GM19397 (cell line): ENCODE results near the gene PDE4B.

ENCODE experiments used
- ATAC-seq: cut with Tn5 transposase; IDR thresholded peaks from one replicate; pipeline ENCODE4 v1.9.1; 2021; ENCODE audit warnings: mild to moderate bottlenecking, moderate library complexity; ENCODE audit not compliant: unreplicated experiment

The PDE4B gene

DNA sequence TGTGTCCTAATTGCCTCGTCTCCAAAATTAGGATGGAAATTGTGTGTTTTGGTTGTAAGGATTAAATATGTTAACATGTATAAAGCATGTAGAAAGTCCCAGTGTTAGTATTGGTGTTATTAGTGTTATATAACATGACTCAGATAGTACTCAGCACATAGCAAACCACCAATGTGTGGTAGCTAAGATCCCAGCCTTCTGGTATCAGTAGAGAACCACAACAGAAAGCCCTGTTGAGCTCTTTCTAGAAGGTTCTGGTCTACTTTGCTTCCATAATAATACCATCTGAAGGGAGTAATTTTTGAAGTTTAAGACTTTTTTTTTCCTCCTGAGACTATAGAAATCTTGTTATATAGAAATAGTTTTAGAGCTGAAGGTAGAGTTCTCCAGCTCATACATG is 481.9 kb downstream of the PDE4B start:
- ATAC-seq, result no peak

GRCh38 chr1:66275083-66275482 is 482.4 kb downstream of the PDE4B start:
- ATAC-seq, result no peak

DNA sequence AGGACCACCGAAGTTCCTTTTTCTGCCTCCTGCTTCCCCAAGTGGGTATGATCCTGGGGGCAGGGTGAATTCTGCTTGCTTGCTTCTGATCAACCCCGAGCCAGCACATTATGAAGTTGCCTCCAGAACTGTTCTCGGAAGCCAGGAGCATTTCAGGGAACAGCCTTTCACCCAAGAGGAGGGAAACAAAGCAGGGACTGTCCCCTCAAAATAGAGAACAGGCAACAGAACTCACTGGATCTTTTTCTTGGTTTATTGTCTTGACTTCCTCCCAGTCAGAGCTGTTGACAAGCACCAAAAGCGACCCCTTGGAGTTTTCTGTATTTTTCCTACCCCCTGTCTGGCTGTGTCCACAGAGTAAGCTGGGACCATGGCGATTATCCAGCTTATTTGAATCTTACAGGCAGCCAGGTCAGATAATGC is 482.9 kb downstream of the PDE4B start:
- no peak for ATAC-seq

DNA sequence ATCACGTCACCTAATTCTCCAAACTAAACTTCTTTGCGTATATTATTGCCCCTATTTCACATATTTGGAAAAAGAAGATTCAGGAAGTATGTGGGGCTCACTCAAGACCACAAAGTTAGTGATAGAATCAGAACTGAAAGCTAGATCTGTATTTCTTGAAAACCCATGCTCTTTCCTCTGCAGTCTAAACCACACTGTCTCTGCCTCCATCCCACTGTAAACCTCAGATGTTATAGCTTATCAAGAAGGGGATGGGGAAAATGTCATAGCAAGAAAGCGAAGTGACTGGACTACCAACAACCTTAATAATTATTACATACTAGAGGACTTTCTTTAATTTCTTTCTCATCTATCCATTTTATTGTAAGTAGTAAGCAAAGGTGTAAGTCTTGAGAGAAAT is 483.5 kb downstream of the PDE4B start:
- peak; percentile 64 for ATAC-seq

DNA sequence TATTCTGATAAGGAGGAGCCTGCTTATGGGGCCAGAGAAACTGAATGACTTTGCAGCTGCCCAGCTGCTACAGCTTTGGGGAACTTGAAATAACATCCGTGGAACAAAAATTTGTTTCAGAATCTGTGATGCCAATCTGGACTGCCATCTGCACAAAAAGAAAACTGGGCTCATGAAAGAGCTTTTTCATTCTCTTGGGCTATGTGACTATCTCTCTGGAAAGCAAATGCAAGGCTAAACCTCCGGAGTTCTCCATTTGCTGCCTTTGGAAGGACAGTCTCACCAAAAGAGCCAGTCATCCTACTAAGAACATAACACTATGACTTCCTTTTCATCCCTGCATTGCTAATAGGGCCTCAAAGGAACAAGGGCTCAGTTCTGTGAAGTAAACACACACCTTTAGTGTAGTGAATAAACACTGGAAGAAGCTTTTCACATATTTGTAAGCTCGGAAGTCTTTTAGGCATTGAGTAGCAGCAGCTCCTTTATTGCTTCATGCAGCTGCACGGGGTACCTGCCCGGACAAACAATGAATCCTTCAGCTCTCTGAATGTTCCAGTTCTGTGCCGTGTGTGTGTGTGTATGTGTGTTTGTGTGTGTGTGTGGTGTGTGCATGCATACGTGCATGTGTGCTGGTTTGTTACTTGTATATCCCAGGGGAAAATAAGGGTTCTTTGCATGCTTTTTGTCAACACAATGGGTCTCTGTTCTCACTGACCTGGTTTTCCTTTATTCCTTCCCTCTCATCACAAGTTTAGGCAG is 485.7 kb downstream of the PDE4B start:
- no peak for ATAC-seq

GRCh38 chr1:66281808-66282207 is 489.1 kb downstream of the PDE4B start:
- ATAC-seq, result no peak

GRCh38 chr1:66282343-66282852 is 489.7 kb downstream of the PDE4B start:
- ATAC-seq, result peak; percentile 80

DNA sequence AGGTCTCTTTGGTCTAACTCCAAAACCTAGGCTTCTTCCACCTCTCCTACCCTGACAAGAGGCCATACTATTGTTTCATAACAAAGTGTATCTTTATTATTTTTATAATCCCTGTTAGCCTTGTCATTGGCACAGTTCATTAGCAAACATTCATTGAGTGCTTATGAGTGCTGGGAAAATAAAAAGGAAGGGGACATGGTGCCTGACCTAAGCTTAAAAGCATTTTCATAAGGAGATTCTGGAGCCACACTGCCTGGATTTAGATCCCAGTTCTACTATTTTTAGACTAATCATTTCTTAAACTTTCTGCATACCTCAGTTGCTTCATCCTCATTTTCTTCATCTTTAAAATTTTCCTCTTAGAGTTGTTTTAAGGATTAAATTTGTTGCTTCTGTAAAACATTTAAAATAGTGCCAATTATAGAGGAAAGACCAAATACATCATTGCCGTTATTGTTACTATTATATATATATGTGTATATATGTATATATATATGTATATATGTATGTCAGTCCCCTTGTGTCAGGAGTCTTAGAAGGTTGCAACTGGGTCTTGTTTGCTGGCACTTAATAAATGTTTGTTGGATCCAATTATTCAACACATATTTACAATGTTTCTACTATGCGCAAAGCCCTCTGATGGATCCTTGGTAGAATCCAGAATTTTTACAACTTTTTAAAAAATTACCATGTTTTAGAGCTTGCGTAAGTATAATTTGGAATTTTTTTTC is 490.4 kb downstream of the PDE4B start:
- ATAC-seq, result no peak

DNA sequence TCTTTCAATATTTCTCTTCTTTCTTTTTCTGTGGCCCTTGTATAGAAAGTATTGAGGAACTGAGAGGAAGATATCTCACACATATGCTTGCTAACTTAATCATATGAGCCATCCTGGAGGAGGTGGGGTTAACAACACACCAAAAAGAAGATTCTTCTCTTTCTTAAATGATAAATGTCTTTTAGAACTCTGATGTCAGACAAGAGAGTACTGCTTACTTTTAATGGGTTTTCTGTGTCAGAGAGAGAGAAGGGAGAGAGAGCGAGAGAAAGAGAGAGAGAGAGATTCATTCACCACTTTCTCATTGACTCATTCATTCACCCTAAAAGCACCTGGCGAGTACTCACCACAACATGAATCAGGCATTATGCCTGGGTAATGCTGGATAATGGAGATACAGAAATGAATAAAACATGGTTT is 490.9 kb downstream of the PDE4B start:
- peak; percentile 50 for ATAC-seq

DNA sequence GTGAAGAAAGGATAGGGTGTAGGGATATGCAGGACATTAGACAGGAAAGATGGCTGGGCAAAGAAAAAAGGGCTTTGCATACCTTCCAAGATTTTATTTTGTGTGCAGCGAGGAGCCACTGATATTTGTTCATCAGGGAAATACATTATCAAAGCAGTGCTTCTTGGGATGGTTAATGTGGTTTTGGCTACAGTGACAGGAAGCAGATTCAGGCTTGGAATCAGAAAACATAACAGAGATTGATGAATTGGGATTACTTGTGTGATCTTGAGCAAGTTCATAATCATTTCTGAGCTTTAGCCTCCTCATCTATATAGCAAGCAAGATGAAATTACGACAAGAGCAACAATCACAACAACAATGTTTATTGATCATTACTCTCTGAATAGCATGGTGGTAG is 492.1 kb downstream of the PDE4B start:
- ATAC-seq, result no peak

DNA sequence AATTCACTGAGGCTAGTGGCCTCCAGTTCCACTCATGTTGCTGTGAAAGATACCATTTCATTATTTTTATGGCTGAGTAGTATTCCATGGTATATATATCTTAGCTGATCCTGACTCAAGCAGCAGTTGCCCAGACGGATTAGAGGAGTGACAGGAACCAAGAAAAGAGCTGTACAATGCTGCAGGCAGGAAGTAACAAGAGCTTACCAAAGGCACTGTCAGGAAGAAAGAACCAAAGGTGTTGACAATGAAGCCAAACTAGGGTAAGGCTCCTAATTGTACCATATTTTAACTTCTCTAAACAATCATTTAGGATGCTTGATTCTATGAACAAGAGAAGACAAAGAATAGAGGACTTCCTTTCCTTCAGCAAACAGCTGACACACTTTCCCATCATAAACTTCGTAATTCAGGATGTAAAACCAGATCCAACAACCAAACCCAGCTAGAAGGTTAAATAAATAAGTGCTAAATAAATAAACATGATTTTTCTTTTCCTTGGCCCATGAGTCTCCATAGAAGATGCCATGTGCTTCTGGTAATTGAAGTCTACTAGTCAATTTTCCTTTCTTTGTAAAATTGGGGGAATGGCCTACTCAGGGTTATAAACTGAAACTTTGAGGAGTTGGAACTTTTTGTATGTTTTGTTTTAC is 493.0 kb downstream of the PDE4B start:
- ATAC-seq, result no peak

DNA sequence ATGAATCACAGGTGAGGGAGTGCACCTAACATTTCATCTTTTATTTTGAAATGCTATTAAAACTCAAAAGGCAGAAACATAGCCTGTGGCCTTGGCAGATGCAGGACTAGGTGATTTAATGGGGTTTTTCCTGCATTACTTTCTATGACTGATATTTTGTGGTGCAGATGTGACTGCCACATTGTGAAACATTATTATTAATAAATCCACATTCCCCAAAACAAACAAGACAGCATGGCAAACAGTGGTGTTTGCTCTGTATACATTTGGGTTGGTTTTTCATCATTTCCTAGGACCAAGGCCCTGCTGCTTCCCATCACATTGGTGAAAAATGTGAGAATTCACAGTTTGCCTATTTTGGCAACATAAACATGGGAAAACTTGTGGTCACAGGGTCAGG is 493.6 kb downstream of the PDE4B start:
- ATAC-seq, result no peak

DNA sequence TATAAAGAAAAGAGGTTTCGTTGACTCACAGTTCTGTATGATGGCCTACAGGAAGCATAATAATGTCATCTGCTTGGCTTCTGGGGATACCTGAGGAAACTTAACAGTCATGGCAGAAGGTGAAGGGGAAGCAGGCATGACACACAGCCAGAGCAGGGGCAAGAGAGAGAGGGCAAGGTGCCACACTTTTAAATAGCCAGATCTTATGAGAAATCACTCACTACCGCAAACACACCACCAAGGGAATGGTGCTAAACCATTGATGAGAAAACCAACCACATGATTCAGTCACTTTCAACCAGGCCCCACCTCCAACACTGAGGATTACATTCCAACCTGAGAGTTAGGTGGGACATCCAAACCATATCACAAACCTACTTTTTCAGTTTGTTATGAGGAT is 495.4 kb downstream of the PDE4B start:
- no peak for ATAC-seq

DNA sequence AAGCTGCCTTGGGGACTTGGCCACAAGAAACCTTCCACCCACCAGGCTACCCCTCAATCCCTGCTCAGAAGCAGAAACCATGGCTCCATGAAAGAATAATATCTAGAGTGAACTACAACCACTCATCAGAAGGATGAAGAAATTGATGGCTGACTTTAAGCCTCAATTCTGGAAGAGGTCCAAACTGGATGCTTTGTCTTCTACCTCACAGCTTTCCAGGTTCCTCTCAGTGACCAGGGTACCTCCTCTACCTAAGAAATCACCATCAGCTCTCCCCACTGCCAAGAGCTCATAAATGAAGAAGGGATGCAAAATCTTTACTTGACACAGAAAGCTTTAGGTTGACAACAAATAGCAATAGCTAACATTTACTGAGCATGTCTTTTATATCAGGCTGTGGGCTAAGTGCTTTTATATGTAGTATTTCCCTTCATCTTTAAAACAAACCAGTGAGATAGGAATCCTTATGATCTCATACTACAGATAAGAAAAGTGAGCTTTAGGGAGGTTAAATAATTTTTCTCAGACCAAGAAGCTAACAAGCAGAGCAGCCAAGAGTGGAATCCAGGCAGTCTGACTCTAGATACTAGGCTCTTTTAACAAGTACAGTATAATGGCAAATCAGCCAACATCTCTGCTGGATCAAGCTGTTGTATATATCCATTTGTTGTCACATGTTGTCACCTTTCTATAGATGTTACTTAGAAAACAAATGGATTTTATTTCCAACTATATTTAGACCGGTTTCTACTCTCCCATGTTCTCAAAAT is 498.3 kb downstream of the PDE4B start:
- no peak for ATAC-seq

DNA sequence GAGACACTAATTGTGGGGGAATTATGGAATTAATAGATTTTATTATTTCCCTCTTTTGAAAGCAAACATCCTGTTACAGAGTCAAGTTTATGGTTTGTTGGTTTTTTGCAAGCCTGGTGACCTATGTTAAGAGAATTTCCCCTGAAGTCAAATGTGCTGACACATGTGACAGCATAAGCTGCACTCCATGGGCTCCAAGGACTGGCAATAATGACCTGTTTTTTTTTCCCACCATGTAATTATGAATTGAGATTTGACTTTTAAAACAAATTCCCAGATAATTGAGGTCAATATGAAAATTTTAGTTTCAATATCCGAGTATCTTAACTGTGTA is 498.8 kb downstream of the PDE4B start:
- no peak for ATAC-seq

- ATAC-seq, result no peak
Measured at GRCh38 chr1:66292305-66292704, 499.6 kb downstream of the PDE4B start.

- no peak for ATAC-seq
Measured at GRCh38 chr1:66292944-66293343, 500.2 kb downstream of the PDE4B start.

- no peak for ATAC-seq
Measured at GRCh38 chr1:66294707-66295370, 502.1 kb downstream of the PDE4B start.

- no peak for ATAC-seq
Measured at GRCh38 chr1:66295803-66296202, 503.1 kb downstream of the PDE4B start.

- no peak for ATAC-seq
Measured at GRCh38 chr1:66296370-66296769, 503.7 kb downstream of the PDE4B start.

DNA sequence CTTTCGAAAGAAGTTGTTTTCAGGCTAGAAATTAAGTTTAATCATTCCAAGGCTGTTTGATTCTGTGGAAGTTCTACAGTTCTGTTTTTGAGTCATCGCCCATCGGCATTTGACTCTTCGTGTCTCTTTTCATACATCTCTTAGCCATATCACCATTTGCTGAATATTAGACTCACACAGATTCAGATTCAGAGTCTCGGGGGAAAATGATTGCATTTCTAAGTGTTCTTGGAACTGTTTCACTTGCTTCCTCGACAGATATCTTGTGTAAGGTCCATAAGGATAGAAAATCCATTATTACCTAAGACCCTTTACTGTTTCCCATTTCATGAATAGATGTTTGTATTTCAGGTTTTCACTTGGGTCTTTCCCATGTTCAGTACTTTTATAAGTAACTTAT is 504.3 kb downstream of the PDE4B start:
- no peak for ATAC-seq
